ENCODE data around the gene FUOM. TPM values are rescaled to one million over a fixed set of nuclear protein-coding genes. Genes with fewer than 3 reads are reported as not detected.

FUOM gene
- total RNA-seq, 1 experiment from 2014 or later, result 41.8 TPM

DNA sequence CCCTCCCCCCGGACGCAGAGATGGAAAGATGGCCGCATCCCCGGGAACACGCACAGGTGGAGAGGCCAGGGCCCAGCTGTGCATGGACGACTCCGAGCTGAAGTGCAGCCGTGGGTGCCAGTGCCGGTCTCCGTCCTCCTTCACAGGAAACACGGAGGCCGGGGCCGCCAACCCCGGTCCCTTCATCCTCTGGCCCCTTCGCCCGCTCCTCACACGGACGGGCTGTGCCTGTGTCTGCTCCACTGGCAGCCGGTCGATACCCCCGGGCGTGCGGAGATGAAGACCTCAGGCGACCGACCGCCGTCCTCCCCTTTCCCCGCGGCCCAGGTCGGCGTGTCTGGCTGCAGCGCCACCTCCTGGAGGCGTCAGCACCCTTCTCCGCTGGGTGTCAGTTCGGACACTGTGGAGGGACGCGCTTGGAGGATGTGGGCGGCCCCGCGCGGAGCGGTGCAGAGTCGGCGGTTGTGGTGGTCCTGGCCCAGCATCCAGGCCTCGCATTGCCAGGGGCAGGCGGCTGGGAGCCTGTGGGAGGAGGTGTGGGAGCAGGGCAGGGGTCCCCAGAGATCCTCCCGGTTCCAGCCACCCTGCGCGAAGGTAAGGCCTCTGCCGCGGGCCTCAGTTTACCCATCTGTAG is 39.2 kb downstream of the FUOM start:
- Histone ChIP-seq H3K18ac (ENCODE audit: insufficient read length, low read depth, low read length) (no peak overlapping the region), H2BK15ac (ENCODE audit: low read depth, low read length) (no peak overlapping the region), H3T11ph (ENCODE audit: low read length) (no peak overlapping the region), H4K5ac (ENCODE audit: insufficient read length, low read depth, low read length) (no peak overlapping the region), H3K4me2 (ENCODE audit: insufficient read depth, insufficient read length, low read length) (peak overlapping the region; percentile 22), H4K20me1 (ENCODE audit: control insufficient read depth, insufficient read depth, insufficient read length) (no peaks in the 10 kb centered on the region), H2AFZ (ENCODE audit: low read length) (no peak overlapping the region), H3K14ac (ENCODE audit: insufficient read depth, low read length) (no peak overlapping the region), H2BK12ac (ENCODE audit: insufficient read length, low read depth, low read length) (no peak overlapping the region), H3K56ac (ENCODE audit: insufficient read length, low read depth, low read length) (no peak overlapping the region), H2BK5ac (ENCODE audit: insufficient read length, low read length) (no peak overlapping the region), H2AK5ac (ENCODE audit: insufficient read length, low read length) (no peak overlapping the region), H4K8ac (replicated peaks; ENCODE audit: insufficient read length, low read depth, low read length) (no peak overlapping the region), H3K27ac (ENCODE audit: insufficient read length, low read depth, low read length) (no peak overlapping the region), H4K91ac (ENCODE audit: insufficient read length, low read depth, low read length) (no peak overlapping the region), H2BK20ac (ENCODE audit: low read depth, low read length, poor library complexity, severe bottlenecking) (no peak overlapping the region), H3K9ac (ENCODE audit: extremely low read depth, insufficient read length, low read length) (no peak overlapping the region), H3K4ac (ENCODE audit: low read depth, low read length) (no peak overlapping the region), H3K23me2 (ENCODE audit: insufficient read length, low read depth, low read length, poor library complexity, severe bottlenecking) (no peaks in the 10 kb centered on the region), H3K23ac (ENCODE audit: insufficient read length, low read depth, low read length) (no peak overlapping the region), H2BK120ac (ENCODE audit: low read depth, low read length, poor library complexity, severe bottlenecking) (no peak overlapping the region), H3K27me3 (ENCODE audit: insufficient read depth, low read length) (peaks cover 4% of the 10 kb centered on the region; the same call in 1 of the 2 replicates), H3K79me2 (ENCODE audit: insufficient read depth, low read length) (no peaks in the 10 kb centered on the region), H3K79me1 (ENCODE audit: insufficient read depth, low read depth, low read length, poor library complexity, severe bottlenecking) (no peaks in the 10 kb centered on the region), H3K9me3 (ENCODE audit: control insufficient read depth, low read depth, low read length) (no peaks in the 10 kb centered on the region), H3K4me1 (ENCODE audit: insufficient read depth, low read length) (no peaks in the 10 kb centered on the region)
- Mint-ChIP-seq H3K9me3 (peaks cover 5 to 6% of the 10 kb centered on the region in 2 experiments; a peak in 4 of 5 replicates), H3K27ac (no peak overlapping the region), H3K27me3 (ENCODE audit: low read depth) (peaks cover 28% of the 10 kb centered on the region), H3K4me1 (peaks cover 0 to 9% of the 10 kb centered on the region in 2 experiments; a peak in 1 of 4 replicates), H3K4me3 (peak overlapping the region; percentile 61 to 74), H3K36me3 (ENCODE audit: insufficient read depth in 1 of 3, low read depth in 3 of 3) (peaks cover 0 to 4% (median 0%) of the 10 kb centered on the region in 3 experiments; a peak in 3 of 7 replicates)
- DNase-seq, result peak; percentile 87
- TF ChIP-seq, protein P1, sequence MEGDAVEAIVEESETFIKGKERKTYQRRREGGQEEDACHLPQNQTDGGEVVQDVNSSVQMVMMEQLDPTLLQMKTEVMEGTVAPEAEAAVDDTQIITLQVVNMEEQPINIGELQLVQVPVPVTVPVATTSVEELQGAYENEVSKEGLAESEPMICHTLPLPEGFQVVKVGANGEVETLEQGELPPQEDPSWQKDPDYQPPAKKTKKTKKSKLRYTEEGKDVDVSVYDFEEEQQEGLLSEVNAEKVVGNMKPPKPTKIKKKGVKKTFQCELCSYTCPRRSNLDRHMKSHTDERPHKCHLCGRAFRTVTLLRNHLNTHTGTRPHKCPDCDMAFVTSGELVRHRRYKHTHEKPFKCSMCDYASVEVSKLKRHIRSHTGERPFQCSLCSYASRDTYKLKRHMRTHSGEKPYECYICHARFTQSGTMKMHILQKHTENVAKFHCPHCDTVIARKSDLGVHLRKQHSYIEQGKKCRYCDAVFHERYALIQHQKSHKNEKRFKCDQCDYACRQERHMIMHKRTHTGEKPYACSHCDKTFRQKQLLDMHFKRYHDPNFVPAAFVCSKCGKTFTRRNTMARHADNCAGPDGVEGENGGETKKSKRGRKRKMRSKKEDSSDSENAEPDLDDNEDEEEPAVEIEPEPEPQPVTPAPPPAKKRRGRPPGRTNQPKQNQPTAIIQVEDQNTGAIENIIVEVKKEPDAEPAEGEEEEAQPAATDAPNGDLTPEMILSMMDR (conservative IDR thresholded peaks at IDR 0.05), result peak; percentile 94
- WGBS (ENCODE audit: extremely low coverage, insufficient read length, low lambda C conversion rate), result no CpG with 5 or more reads among the region's 51 CpGs
